Stimulated activated CD4-positive, alpha-beta T cell treated with anti-CD3 and anti-CD28 coated beads, Interleukin-2, amount 100 ng/mL, for 4 hours (primary cell): Measurements from ENCODE around the gene RASA1.

ENCODE experiments used
- DNase-seq: peaks from one replicate; pipeline ENCODE4 v3.0.0-alpha.2; 2020; ENCODE audit warnings: low read depth

RASA1 gene

GRCh38 chr5:87403899-87404298 lies 136.2 kb downstream of the RASA1 start:
- no peak for DNase-seq

GRCh38 chr5:87404359-87404758 lies 136.7 kb downstream of the RASA1 start:
- DNase-seq, result no peak

DNA sequence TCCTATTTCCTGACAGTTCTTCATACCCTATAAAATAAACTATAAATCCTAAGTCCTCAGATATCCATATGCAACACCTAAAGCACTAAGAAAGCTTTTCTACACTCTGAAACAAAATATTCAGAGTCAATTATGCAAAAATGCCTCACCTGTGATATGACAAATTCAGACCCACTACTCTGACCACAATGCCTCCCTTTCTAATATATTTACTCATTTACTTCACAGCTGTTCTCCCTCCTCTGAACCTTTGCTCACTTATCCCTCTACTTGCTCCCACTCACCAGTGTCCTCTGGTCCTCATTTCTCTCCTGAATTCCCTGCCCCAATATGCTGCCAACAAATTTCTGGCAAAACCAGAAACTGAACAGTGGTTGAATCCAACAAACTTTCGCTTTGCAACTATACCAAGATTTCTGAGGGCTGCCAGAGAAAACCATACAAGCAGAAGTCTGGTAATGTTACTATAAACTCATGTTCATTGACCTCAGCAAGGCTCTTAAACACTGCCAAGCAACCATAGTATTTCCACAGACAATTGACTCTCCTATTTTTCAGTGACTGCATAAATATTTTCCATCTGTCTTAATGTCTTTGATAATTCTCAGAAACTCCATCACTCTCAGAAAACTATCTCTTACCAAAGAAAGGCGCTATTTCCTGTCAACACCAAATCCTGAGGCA lies 137.9 kb downstream of the RASA1 start:
- no peak for DNase-seq

DNA sequence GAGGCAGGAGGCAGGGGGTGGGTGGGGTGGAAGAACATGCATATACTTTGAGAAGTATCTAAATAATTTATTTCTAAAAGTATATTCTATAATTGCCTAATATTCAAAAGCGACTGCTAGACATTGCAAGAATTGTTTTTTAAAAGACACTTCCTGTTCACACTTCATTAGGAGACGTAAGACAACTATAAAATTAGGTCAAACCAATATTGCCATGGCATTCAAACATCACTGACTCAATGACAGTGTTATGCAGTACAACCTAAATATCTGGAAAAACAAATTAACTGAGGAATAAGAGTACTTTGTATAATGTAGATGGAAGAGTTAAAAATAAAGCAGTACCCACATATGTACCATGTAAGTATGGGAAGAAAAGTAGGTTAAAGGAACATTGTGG lies 140.5 kb downstream of the RASA1 start:
- no peak for DNase-seq

- DNase-seq, result no peak
These were observed 143.2 kb downstream of the RASA1 start for GRCh38 chr5:87410931-87411330.

- no peak for DNase-seq
These were observed 143.9 kb downstream of the RASA1 start for GRCh38 chr5:87411586-87411972.

DNA sequence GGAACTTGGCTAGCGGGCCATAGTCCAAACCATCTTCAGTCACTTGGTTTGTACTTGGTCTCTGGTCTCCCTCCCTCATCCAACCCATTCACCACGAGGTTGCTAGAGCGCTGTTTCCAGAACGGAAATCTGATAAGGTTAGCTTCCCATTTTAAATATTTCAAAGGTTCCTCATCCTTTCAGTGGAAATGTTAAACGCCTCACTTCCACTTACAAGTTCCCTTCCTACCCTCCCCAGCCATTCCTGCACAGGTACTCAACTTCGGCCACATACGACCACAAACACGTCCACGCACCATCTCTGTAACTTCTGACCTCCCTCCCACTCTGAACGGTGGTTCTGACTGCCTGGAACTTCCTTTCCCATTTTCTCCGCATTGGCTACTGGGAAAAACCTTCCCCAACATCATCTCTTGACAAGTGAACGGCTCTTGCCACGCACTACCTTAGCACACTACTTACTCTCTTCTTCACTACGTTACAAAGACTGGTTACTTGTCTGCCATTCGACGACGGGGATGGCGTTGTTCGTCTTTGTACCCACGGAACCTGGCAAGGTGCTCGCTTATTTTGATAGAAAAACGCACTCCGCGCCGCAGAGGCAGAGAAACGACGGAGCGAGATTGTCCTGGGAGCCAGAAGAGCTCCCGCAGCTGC lies 144.4 kb downstream of the RASA1 start:
- peak; percentile 3 for DNase-seq

DNA sequence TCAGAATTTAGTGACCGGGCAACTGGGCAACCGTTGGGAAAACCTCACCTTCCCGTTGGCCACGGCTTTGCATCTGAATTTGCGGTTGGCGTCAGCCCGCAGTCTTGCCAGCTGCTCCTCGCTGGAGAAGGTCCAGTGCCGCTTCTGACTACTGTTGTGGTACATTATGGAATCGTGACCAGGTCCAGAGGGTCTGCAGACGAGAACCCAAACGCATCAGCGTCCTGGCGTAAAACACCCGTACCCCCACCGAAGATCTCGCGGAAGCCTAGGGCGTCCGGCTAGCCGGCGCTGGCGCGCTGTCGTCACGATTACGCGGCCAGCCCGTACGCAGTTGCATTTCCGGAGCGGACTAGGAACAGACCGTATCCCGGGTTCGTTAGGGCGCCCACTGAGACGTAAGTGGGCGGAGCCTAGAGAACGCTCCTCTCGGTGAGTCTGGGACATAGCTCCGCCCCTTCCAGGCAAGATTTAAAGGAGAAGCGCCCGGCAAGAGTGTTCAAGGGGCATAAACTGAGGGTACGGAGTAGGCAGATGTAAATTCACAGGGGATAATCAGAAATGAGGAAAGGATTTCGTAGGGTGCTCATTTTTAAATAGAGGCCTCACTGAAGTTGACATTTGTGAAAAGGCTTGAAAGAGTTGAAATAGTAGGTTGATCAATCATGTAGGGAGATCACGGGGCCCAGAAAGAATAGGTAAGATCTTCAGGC lies 145.1 kb downstream of the RASA1 start, which contains the start of gene CCNH:
CCNH (minus strand) TSS at position 301 of the 713 bp plus-strand sequence; CDS start at position 165, 136 bp downstream.
- peak; percentile 97 for DNase-seq

- no peak for DNase-seq
These were observed 145.6 kb downstream of the RASA1 start for GRCh38 chr5:87413343-87413645.

GRCh38 chr5:87418506-87418905 lies 150.8 kb downstream of the RASA1 start:
- DNase-seq, result no peak

DNA sequence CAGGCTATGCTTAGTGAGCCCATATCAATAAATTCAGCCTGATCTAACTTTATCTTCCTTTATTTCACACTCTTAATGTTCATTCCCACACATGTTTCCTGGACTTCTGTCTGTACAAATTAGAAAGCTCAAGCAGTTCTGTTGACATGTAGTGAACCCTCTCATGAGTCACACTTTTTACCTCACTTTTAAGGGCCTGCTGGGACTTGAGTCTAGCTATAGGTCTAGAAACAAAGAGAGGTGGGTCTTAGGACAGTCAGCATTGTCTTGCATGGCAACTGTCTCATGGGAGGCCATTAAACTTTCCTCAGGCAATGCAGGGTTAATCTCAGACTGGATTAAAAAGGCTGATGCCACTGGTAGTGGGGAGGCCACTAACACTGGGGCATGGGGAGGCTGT lies 153.6 kb downstream of the RASA1 start:
- DNase-seq, result no peak

- DNase-seq, result no peak
These were observed 156.1 kb downstream of the RASA1 start for GRCh38 chr5:87423755-87424154.

DNA sequence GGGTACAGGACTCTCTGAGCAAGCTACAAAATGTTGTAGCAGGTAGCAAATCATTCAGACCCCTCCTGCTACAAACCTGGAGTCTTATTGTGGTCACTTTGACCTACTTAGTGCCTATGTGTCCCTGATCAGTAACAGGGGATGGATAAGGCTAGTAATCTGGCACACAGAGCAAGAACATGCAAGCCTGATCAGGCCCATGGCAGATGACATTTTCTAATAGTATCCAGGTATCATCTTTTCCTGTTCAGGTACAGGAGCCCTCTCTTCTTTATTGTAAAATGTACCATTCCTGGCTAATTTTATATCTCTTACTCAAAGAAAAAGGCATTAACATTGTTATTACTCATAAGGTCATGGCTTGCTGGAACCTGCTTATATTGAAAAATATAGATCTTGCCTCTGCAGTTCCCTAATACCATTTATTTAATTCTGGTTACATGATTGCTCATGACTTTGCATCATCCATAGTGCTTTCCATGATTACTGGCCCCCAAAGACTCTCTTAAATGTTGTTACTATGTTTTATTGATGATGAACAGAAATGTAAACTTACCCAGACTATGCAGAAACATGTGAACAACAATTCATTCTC lies 163.3 kb downstream of the RASA1 start:
- DNase-seq, result no peak

DNA sequence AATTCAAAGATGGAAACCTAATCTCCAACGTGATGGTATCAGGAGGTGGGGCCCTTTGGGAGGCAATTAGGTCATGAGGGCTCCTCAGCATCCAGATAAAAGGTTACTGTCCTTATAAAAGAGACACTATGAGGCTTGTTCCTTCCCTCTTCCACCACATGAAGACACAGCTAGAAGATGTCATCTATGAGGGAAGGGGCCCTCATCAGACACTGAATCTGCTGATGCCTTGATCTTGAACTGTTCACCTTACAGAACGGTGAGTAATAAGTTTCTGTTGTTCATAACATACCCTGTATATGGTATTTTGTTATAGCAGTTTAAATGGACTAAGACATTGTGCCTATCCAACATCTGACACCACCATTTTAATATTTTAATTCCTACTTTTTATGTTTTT lies 164.8 kb downstream of the RASA1 start:
- no peak for DNase-seq

DNA sequence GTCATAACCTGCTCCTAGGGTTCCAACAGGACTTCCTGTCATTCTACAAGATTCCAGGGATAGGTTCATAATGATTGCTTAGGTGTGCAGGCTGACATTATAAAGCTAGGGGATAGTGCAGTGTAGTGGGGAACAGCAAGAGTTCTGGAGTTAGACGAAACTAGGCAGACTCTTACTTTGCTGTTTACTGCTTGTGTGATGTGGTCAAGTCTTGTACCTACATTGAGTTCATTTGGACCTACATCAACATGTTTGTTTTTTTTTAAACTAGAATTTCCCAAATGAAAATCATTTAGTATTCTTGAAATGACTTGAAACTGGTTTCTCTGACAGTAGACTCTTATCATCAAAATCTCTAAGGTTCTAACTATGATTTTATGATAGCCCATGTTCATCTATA lies 166.3 kb downstream of the RASA1 start:
- no peak for DNase-seq

DNA sequence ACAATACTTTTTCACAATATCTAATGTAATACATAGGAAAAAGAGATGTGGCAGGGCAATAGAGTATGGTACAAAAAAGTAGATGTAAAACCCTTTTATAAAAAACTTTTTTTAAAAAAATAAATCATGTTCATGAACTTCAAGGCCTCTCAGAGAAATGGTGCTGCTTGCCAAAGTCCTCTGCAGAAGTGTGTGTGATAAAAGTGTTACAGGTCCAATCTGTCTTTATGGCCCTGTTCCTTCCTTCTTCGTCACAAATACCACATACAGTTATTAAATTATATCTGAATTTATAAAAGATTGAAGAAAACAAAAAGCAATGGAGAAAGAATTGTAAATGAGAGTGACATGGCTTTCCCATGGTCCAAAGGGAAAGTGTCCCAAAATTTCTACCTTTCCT lies 166.8 kb downstream of the RASA1 start:
- no peak for DNase-seq

DNA sequence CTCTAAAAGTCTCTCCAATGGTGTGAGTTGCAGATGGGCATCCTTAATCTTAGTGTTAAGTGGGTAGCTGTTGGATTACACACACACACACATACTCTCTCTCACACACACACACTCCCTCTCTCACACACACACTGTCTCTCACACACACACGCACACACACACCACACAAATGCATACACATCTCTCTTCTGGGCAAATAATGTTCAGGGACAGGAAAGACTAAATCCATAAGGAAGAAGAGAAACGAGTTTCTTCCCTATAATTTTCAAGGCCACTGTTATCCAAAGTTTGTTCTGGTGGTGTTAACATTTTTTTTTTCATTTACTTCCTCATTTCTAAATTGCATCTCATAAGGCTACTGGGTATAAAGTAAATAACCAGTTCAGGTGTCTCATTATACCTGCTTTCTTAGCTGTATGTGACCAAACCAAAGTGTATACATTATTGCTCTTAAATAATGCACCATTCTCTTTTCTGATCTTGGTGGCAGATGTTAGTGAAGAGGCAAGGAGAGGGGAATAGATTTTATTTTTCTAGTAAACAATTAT lies 167.5 kb downstream of the RASA1 start:
- no peak for DNase-seq

DNA sequence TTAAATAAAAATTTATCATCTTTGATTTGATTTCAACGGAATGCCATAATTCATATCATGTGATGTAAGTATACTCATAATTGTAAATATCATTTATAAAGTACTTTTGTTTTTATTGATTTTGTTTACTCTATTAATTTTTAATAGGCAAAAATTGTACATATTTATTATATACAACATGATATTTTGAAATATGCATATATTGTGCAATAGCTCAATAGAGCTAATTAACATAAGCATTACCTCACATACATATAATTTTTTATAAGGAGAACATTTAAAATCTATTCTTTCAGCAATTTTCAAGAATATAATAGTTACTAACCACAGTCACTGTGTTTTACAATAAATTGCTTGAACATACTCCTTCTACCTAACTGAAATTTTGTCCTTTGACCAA lies 170.0 kb downstream of the RASA1 start:
- DNase-seq, result no peak

GRCh38 chr5:87438231-87438630 lies 170.5 kb downstream of the RASA1 start:
- no peak for DNase-seq
